Prostate gland (tissue), 2 donors: ENCODE results near the gene RPTOR.

Source experiments
- CTCF ChIP-seq, 4 experiments: fragments of 200-600 bp in 2 of 4; fragments of 450-650 bp in 2 of 4; sonication (generic) in 2 of 4; IDR thresholded peaks; 1 replicate in 3 of 4; 2 replicates in 1 of 4; pipeline ENCODE4 v1.5.1; 2016 to 2019; ENCODE audit warnings: antibody characterized with exemption in 4 of 4, mild to moderate bottlenecking in 2 of 4, moderate library complexity in 2 of 4
- POLR2A ChIP-seq: fragments of 450-650 bp; IDR thresholded peaks from one replicate; pipeline ENCODE4 v1.6.1; 2016; ENCODE audit warnings: antibody characterized with exemption, mild to moderate bottlenecking

- TF ChIP-seq CTCF (IDR thresholded peaks at IDR 0.05) (no peak), POLR2A (no peak)
These were observed 283.3 kb downstream of the RPTOR start for GRCh38 chr17:80827646-80828643.
